ENCODE data around the gene KCNK4.

DNA sequence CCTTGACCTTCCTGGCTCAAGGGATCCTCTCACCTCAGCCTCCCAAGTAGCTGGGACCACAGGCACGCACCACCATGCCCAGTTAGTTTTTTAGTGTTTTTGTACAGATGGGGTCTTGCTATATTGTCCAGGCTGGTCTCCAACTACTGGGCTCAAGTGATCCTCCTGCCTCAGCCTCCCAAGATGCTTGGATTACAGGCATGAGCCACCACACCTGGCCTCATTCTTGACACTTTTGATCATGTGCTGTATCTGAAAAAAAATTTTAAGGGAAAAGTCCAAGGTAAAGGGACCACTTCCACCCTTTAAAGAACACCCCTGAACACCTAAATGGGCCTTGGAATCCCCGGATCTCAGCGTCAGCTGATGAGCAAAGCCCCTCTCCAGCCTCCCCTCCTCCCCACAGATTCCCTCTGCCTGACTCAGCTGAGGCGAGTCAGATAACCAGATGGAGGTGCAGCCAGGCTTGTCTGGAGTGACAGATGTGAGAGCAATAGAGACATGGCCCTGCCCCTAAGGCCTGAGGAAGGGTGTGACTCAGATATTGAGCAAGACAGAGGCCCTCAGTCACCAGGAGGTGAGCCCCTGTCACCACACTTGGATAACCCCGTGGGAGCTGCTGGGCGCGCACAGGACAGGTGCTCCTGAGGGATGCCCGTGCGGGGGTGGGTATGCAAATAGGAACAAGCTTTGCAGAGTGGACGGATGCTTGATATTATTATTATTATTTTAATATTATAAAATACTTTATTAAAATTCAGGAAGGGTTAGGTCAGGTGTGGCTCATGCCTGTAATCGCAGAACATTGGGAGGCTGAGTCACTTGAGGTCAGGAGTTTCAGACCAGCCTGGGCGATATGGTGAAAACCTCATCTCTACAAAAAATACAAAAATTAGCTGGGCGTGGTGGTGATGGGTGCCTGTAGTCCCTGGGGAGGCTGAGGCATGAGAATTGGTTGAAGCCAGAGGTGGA lies 43.9 kb downstream of the KCNK4 start:
- TF ChIP-seq, protein P1, sequence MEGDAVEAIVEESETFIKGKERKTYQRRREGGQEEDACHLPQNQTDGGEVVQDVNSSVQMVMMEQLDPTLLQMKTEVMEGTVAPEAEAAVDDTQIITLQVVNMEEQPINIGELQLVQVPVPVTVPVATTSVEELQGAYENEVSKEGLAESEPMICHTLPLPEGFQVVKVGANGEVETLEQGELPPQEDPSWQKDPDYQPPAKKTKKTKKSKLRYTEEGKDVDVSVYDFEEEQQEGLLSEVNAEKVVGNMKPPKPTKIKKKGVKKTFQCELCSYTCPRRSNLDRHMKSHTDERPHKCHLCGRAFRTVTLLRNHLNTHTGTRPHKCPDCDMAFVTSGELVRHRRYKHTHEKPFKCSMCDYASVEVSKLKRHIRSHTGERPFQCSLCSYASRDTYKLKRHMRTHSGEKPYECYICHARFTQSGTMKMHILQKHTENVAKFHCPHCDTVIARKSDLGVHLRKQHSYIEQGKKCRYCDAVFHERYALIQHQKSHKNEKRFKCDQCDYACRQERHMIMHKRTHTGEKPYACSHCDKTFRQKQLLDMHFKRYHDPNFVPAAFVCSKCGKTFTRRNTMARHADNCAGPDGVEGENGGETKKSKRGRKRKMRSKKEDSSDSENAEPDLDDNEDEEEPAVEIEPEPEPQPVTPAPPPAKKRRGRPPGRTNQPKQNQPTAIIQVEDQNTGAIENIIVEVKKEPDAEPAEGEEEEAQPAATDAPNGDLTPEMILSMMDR (optimal IDR thresholded peaks at IDR 0.05 in 1 of 3, IDR thresholded peaks at IDR 0.05 in 1 of 3, conservative IDR thresholded peaks at IDR 0.05 in 1 of 3; ENCODE audit: extremely low read depth in 1 of 3, insufficient read depth in 2 of 3, low read length in 3 of 3), result no peak
- TF ChIP-seq EZH2 (IDR thresholded peaks at IDR 0.05; ENCODE audit: low read length), result no peak
